NCI-H524 (cell line): ENCODE measurements around the gene LRP10.

Source experiments
- DNase-seq, 2 experiments: peaks; one replicate each; lab custom pipeline; 2025; lab: John Stamatoyannopoulos, UW

LRP10 gene

DNA sequence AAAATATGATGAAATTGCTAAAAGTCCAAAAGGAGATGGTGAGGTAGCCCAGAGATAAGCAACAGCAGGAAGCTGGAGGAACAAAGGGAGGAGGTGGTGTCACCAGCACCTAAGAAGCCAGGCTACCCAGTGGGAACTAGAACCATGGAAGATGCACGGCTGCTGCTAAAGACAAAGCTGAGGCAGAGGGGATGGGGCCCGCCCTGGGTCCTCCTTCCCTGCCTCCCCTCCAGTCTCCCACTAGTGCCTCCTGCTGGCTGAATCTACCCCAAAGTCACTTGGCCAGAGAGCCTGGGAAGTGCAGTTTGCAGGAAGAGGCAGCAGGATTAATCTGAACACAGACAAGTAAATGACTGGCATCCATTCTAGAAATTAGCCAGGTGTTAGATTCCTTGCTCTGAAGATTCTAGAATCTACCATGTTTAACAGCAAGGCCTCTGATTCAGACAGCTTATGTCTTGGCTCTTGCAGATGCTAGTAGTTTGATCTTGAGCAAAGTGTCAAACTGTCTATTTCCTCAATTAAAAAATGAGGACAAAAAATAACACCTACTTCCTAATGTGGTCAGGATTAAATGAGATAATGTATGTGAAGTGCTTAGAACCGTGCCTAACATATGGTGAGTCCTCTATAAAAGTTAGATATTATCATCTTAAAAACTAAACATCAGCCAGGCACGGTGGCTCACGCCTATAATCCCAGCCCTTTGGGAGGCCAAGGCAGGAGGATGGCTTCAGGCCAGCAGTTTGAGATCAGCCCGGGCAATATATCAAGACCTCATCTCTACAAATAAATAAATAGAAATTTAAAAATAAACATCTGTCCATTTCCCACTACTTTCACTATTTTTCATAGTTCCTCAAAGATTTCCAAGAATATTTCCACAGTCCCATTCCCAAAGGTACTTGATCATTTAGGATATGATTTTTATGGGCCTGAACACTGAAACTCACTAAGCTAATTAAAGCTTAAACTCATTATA lies 5.8 kb upstream of the LRP10 start:
- peak in 1 of 2 experiments; percentile 50 for DNase-seq

GRCh38 chr14:22866874-22867273 lies 4.7 kb upstream of the LRP10 start:
- DNase-seq, result no peak

GRCh38 chr14:22870811-22871223 lies 723 bp upstream of the LRP10 start:
- DNase-seq, result no peak

GRCh38 chr14:22872033-22872832 lies 693 bp downstream of the LRP10 start:
- peak; percentile 87 to 95 for DNase-seq

GRCh38 chr14:22872833-22873520 lies 1.4 kb downstream of the LRP10 start:
- DNase-seq, result no peak

GRCh38 chr14:22875003-22875747 lies 3.6 kb downstream of the LRP10 start:
- DNase-seq, result no peak

DNA sequence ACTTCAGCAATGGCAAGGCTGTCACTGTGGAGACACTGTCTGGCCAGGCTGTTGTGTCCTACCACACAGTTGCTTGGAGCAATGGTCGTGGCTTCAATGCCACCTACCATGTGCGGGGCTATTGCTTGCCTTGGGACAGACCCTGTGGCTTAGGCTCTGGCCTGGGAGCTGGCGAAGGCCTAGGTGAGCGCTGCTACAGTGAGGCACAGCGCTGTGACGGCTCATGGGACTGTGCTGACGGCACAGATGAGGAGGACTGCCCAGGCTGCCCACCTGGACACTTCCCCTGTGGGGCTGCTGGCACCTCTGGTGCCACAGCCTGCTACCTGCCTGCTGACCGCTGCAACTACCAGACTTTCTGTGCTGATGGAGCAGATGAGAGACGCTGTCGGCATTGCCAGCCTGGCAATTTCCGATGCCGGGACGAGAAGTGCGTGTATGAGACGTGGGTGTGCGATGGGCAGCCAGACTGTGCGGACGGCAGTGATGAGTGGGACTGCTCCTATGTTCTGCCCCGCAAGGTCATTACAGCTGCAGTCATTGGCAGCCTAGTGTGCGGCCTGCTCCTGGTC lies 4.3 kb downstream of the LRP10 start:
- no peak for DNase-seq

DNA sequence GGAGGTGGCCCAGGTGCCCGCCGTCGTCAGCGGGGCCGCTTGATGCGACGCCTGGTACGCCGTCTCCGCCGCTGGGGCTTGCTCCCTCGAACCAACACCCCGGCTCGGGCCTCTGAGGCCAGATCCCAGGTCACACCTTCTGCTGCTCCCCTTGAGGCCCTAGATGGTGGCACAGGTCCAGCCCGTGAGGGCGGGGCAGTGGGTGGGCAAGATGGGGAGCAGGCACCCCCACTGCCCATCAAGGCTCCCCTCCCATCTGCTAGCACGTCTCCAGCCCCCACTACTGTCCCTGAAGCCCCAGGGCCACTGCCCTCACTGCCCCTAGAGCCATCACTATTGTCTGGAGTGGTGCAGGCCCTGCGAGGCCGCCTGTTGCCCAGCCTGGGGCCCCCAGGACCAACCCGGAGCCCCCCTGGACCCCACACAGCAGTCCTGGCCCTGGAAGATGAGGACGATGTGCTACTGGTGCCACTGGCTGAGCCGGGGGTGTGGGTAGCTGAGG lies 5.5 kb downstream of the LRP10 start:
- no peak for DNase-seq

DNA sequence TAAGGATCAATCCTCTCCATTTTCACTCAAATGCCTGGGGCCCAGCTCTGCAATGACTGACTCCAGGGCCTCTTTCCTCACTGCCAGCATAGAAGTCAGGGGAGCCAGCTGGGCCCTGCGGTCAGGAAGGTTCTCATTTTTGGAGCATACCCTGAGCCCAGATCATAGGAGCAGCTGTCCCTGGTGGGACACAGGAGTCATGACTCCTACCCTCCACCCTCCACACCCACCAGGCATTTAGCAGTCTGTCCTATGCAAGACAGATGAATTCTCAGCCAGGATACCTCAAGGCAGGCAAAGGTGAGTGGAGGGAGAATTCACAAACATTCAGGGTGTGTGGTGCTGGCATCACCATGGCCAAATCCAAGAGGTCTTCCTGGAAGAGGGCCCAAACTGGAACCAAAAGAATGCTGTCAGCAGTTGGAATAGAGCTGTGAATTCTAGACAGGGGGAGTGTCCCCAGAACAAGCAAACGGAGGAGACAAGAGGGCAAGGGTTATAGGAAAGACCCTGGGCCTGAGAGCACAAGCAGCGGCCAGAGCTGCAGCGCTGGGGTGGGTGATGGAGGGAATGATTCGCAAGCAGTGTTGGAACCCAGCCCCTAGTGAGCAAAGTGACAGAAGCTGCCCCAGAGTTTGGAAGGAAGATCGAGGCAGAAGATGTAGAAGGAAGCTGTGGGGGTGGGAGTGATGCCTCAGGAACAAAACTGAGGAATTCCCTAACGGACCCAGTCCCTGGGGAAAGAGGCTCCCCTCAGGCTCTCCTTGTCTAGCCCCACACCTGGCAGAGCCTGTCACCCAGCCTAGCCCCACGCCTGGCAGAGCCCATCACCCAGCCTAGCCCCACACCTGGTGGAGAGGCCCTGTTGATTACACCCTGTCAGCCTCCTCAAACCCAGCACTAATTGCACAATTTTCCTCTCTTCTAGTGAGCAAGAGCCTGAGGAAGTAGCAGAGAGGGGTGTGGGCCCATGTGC lies 7.0 kb downstream of the LRP10 start:
- DNase-seq, result no peak

DNA sequence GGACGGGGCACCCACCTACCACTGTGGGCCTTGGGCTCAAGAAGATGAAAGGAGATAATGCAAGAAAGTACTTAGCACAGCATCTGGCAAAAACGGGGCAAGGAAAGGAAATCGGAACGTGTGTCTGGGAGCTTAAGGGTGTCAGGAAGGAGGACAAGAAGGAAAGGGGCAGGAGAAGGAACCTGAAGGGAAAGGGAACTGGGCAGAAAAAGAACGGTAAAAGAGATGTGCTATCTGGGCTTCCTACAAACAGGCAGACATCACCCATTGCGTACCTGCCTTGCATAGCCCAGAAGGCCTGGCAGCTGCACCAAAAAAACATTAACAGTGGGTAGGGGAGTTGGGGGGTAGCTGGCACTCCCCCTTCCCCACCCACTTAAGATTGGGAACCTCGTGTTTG lies 10.5 kb downstream of the LRP10 start:
- no peak for DNase-seq

DNA sequence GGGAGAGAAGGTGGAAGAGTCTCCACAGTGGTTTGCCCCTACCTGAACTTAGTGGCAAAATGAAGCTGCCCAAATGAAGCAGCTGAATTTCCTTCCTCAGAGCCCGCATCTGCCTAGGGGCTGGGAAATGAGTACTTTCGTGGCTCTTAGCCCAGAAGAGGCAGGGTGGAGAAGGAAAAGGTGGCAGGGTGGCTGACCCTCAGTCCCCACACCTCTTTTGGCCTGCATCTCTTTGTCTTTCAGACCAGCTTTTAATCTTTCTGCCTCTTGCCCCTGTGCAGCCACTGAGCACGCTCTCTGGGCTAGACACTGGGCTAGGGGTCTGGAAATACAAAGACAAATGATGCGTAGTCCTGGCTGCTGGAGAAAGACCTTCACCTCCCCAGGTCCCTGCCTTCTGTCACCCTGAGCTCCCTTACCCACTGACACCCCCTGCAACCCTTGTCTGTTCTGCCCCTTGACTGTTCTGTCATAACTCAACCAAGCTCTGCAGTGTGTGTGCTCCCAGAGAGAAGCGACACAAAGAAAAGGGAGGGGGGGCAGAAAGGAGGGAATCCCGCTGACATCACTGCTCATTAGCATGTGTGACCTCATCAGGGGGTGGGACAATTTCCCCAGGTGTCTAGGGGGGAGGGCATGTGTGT lies 11.1 kb downstream of the LRP10 start:
- no peak for DNase-seq

DNA sequence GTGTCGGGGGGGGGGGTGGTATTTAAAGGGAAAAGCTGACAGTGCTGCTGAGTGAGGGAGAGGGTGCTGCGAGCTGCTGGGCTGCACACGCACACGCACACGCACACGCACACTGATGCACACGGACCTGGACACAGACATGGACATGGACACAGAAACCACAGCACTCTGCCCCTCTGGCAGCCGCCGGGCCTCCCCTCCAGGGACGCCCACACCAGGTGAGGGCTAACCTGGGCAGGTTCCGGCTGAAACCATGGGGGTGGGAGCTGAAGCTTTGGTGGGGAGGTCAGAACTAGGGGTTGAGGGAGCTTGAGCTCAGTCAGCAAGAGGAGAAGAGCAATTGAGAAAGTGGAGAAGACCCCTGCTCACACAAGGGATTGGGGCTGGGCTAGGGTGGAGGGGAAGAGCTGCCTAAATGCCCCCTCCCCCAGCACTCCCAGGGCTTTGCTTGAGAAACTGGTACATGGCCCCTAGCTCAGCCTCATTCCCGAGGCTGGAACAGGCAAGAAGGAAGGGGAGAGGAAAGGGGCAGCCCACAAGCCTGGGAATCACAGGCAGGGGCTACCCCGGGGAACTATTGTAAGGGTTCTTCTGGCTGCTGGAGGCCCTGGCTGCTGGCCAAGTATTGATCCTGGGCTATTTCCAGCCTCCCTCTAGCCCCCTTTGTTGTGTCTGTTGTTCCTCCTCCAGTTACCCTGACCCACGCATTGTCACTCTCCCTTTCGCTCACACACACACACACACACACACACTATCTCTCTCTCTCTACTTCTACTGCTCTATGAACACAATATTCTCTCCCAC lies 11.8 kb downstream of the LRP10 start, which contains the start of gene REM2:
TSS of gene REM2 (plus strand) at position 50 of the 804 bp plus-strand sequence. CDS start at position 116, 66 bp downstream.
- no peak for DNase-seq

DNA sequence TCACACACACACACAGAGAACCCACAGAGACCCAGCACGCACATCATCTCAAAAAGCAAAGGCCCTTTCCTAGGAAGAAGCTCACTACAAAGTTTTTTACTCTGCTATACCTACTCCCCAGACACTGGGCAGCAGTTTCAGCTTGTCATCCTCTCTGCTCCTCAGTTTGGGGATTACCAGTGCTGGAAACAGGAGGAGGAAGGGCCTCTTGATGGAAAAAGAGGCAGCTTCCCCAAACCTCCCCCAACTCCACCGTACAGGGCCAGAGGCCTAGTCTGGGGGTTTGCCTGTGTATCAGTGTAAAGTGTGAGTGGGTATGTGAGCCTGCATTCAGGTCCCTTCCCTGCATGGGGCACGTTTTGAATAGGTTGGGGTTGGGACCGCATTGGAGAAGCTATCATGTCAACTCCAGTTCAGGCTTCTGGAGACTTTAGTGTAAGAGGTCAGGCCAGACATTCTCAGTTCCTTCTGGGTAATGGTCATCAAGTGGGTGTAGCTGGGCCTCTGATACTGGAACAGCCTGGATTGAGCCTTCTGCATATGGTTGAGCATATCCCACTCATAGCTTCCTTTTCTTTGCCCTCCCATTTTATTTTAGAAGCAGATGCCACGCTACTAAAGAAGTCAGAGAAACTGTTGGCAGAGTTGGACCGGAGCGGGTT lies 12.7 kb downstream of the LRP10 start:
- DNase-seq, result no peak

- DNase-seq, result no peak
These were observed 13.4 kb downstream of the LRP10 start for GRCh38 chr14:22884738-22885523.

GRCh38 chr14:22885975-22886374 lies 14.4 kb downstream of the LRP10 start:
- no peak for DNase-seq

DNA sequence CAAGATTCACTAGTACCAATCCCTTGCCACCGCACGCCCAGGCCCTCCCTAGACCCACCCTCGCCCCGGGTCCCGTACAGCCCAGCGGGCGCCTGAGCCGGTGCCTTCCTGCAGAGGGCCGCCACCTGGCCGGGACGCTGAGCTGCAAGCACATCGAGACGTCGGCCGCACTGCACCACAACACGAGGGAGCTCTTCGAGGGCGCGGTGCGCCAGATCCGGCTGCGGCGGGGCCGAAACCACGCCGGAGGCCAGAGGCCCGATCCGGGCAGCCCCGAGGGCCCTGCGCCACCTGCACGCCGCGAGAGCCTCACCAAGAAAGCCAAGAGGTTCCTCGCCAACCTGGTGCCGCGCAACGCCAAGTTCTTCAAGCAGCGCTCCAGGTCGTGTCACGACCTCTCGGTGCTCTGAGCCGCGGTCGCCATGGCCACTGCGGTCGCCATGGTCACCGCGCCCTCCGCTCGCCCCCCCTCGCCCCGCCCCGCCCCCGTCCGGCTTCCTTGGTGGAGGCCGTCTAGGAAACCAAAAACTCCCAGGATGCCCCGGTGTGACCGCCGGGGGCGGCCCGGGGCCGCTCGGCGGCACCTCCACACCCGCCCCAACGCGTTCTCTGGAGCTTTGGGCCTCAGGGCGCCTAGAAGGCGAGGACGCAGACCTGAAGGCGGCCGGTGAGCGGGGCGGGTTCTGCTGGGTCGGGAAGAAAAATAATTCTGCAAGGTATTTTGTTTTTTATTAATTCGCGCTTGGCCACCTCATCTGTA lies 15.1 kb downstream of the LRP10 start:
- DNase-seq, result peak; percentile 82 to 88
